HepG2 (cell line): ENCODE results near the gene FGFR1OP2. TPM values are rescaled to one million over a fixed set of nuclear protein-coding genes. Genes with fewer than 3 reads are reported as not detected.
A peak's percentile ranks its signal among the peaks of the same experiment; 100 is the strongest.

Experiments
- CEBPG ChIP-seq: IDR thresholded peaks from 2 replicates; pipeline ENCODE4 v1.6.1; 2016
- GATA4 ChIP-seq: sonication (generic); IDR thresholded peaks from 2 replicates; pipeline ENCODE4 v1.6.1; 2016; ENCODE audit warnings: antibody characterized with exemption, low read depth, borderline replicate concordance
- HNF4G ChIP-seq, 2 experiments: sonication (generic) in 1 of 2; formaldehyde crosslinking in 1 of 2; IDR thresholded peaks; 2 replicates each; pipeline versions ENCODE4 v1.4.0 to v1.6.1; 2011 to 2020; ENCODE audit warnings: borderline replicate concordance in 2 of 2, low read depth in 2 of 2, mild to moderate bottlenecking in 2 of 2, low read length in 1 of 2, missing genetic modification reagents in 1 of 2, moderate library complexity in 1 of 2
- KDM1A ChIP-seq: IDR thresholded peaks from 2 replicates; pipeline ENCODE4 v1.6.1; 2016; ENCODE audit warnings: missing compliant biosample characterization
- MEIS2 ChIP-seq: sonication (generic); formaldehyde crosslinking; IDR thresholded peaks from 2 replicates; pipeline ENCODE4 v1.9.0; 2021; ENCODE audit warnings: mild to moderate bottlenecking, missing genetic modification reagents
- PAXIP1 ChIP-seq: sonication (generic); formaldehyde crosslinking; conservative IDR thresholded peaks from 2 replicates; pipeline ENCODE4 v1.4.0; 2020; ENCODE audit warnings: mild to moderate bottlenecking, missing genetic modification reagents, moderate library complexity
- SIX4 ChIP-seq: sonication (generic); formaldehyde crosslinking; IDR thresholded peaks from 2 replicates; pipeline ENCODE4 v1.4.0; 2020; ENCODE audit warnings: missing genetic modification reagents
- SMAD1 ChIP-seq: sonication (generic); formaldehyde crosslinking; IDR thresholded peaks from 2 replicates; pipeline ENCODE4 v1.4.0; 2020; ENCODE audit warnings: missing genetic modification reagents, low read depth, mild to moderate bottlenecking, borderline replicate concordance
- SP4 ChIP-seq: sonication (generic); formaldehyde crosslinking; IDR thresholded peaks from 2 replicates; pipeline ENCODE4 v1.8.1; 2023; ENCODE audit warnings: mild to moderate bottlenecking, missing genetic modification reagents
- ZC3H13 ChIP-seq: sonication (generic); formaldehyde crosslinking; IDR thresholded peaks from 2 replicates; pipeline ENCODE4 v1.8.1; 2023; ENCODE audit warnings: mild to moderate bottlenecking, missing genetic modification reagents, moderate library complexity
- ZNF10 ChIP-seq: sonication (generic); formaldehyde crosslinking; IDR thresholded peaks from 2 replicates; pipeline ENCODE4 v1.4.0; 2020; ENCODE audit warnings: mild to moderate bottlenecking, low read depth, missing genetic modification reagents, borderline replicate concordance
- ZNF136 ChIP-seq: sonication (generic); formaldehyde crosslinking; IDR thresholded peaks from 2 replicates; pipeline ENCODE4 v1.8.1; 2022; ENCODE audit warnings: low read depth, mild to moderate bottlenecking, moderate library complexity, missing genetic modification reagents
- ZNF615 ChIP-seq: sonication (generic); formaldehyde crosslinking; IDR thresholded peaks from 2 replicates; pipeline ENCODE4 v1.5.0; 2020; ENCODE audit warnings: mild to moderate bottlenecking, missing genetic modification reagents, borderline replicate concordance
- polyA plus RNA-seq, 8 experiments: library from polyadenylated mRNA; depleted of rRNA in 3 of 8; stranded (reverse) in 7 of 8; unstranded in 1 of 8; fragments of >200 nt; fragmentation: Illumina TruSeq in 4 of 8; extraction: Trizol in 4 of 8; gene quantifications; 2 replicates each; pipeline versions ENCODE4 v1.2.1 to v1.2.3, GENCODE V29; 2011 to 2016; ENCODE audit warnings: low read depth in 4 of 8, missing spikeins in 1 of 8, mixed read lengths in 1 of 8; ENCODE audit not compliant: insufficient read depth in 1 of 8
- total RNA-seq, 5 experiments: library from RNA; depleted of rRNA; stranded (reverse); fragments of >200 nt; fragmentation: Illumina TruSeq; extraction: Trizol; gene quantifications; 2 replicates each; pipeline ENCODE4 v1.2.3, GENCODE V29; 2016; ENCODE audit warnings: low read depth in 1 of 5
- TF ChIP-seq, protein P1 (sequence below), 2 experiments: sonication (generic) in 1 of 2; formaldehyde crosslinking in 1 of 2; IDR thresholded peaks; 2 replicates each; pipeline versions ENCODE4 v1.6.1 to v1.9.0; 2014 to 2022; ENCODE audit warnings: antibody characterized with exemption in 1 of 2, borderline replicate concordance in 1 of 2, inconsistent platforms in 1 of 2, low read depth in 1 of 2, missing genetic modification reagents in 1 of 2
- TF ChIP-seq, protein P2 (sequence below): sonication (generic); formaldehyde crosslinking; IDR thresholded peaks from 2 replicates; pipeline ENCODE4 v1.9.0; 2021; ENCODE audit warnings: missing genetic modification reagents, borderline replicate concordance

The FGFR1OP2 gene
- total and polyA plus RNA-seq, 2 of the 13 experiments (the other 11 are each of a cell fraction or from before 2014, with no cell fraction given): 18.3 to 38.1 TPM

GRCh38 chr12:27014085-27014858, 76.0 kb downstream of the FGFR1OP2 start, which contains the start of gene TM7SF3 (continued):
- no peak for TF ChIP-seq ZNF136 (CRISPR knock-in tag)
- TF ChIP-seq KDM1A (CRISPR knock-in tag): no peak
- no peak for TF ChIP-seq GATA4
- TF ChIP-seq SIX4 (CRISPR knock-in tag): peak; percentile 21; the same call in 1 of the 2 replicates
- TF ChIP-seq ZC3H13 (CRISPR knock-in tag): peak; percentile 83
- TF ChIP-seq, protein P1, sequence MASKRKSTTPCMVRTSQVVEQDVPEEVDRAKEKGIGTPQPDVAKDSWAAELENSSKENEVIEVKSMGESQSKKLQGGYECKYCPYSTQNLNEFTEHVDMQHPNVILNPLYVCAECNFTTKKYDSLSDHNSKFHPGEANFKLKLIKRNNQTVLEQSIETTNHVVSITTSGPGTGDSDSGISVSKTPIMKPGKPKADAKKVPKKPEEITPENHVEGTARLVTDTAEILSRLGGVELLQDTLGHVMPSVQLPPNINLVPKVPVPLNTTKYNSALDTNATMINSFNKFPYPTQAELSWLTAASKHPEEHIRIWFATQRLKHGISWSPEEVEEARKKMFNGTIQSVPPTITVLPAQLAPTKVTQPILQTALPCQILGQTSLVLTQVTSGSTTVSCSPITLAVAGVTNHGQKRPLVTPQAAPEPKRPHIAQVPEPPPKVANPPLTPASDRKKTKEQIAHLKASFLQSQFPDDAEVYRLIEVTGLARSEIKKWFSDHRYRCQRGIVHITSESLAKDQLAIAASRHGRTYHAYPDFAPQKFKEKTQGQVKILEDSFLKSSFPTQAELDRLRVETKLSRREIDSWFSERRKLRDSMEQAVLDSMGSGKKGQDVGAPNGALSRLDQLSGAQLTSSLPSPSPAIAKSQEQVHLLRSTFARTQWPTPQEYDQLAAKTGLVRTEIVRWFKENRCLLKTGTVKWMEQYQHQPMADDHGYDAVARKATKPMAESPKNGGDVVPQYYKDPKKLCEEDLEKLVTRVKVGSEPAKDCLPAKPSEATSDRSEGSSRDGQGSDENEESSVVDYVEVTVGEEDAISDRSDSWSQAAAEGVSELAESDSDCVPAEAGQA (IDR thresholded peaks at IDR 0.05; ENCODE audit: low read depth): peak; percentile 63; the same call in 1 of the 2 replicates
- TF ChIP-seq, protein P1 (CRISPR knock-in tag; IDR thresholded peaks at IDR 0.05; ENCODE audit: borderline replicate concordance): no peak
- TF ChIP-seq, protein P2, sequence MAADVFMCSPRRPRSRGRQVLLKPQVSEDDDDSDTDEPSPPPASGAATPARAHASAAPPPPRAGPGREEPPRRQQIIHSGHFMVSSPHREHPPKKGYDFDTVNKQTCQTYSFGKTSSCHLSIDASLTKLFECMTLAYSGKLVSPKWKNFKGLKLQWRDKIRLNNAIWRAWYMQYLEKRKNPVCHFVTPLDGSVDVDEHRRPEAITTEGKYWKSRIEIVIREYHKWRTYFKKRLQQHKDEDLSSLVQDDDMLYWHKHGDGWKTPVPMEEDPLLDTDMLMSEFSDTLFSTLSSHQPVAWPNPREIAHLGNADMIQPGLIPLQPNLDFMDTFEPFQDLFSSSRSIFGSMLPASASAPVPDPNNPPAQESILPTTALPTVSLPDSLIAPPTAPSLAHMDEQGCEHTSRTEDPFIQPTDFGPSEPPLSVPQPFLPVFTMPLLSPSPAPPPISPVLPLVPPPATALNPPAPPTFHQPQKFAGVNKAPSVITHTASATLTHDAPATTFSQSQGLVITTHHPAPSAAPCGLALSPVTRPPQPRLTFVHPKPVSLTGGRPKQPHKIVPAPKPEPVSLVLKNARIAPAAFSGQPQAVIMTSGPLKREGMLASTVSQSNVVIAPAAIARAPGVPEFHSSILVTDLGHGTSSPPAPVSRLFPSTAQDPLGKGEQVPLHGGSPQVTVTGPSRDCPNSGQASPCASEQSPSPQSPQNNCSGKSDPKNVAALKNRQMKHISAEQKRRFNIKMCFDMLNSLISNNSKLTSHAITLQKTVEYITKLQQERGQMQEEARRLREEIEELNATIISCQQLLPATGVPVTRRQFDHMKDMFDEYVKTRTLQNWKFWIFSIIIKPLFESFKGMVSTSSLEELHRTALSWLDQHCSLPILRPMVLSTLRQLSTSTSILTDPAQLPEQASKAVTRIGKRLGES (CRISPR knock-in tag): 0 out of 2 replicates have a peak, but pooled peaks have one; percentile 53
- TF ChIP-seq SP4 (CRISPR knock-in tag): 0 out of 2 replicates have a peak, but pooled peaks have one; percentile 57
- peak; percentile 89 for TF ChIP-seq MEIS2 (CRISPR knock-in tag)
- no peak for TF ChIP-seq ZNF10
- no peak for TF ChIP-seq ZNF615 (CRISPR knock-in tag)
- peak; percentile 9; the same call in 1 of the 2 replicates for TF ChIP-seq HNF4G (IDR thresholded peaks at IDR 0.05; ENCODE audit: borderline replicate concordance, low read depth, low read length)
- TF ChIP-seq HNF4G (CRISPR knock-in tag; IDR thresholded peaks at IDR 0.05; ENCODE audit: borderline replicate concordance, low read depth): peak; percentile 77
- peak; percentile 39 for TF ChIP-seq PAXIP1 (CRISPR knock-in tag)
- peak; percentile 96 for TF ChIP-seq SMAD1 (CRISPR knock-in tag)
- no peak for TF ChIP-seq CEBPG
